GM12878 (cell line): ENCODE measurements around the gene GRM7. TPM values are rescaled to one million over a fixed set of nuclear protein-coding genes. Genes with fewer than 3 reads are reported as not detected.

Experiments used
- ATAC-seq: fragments of 200-7000 bp; cut with Tn5 transposase; 3 replicates; pipeline ENCODE4 v1.9.1; 2020; ENCODE audit warnings: mild to moderate bottlenecking, moderate library complexity
- BruUV-seq: library from RNA; stranded (reverse); fragments of 400-500 nt; replicated peaks from 2 replicates; lab custom pipeline; 2021; lab: Mats Ljungman, UMichigan
- CTCF ChIA-PET: fragments of 300-600 bp; sonication (Branson Sonifier 250); formaldehyde crosslinking; extraction: SDS; loops from one replicate; lab custom pipeline; 2021; ENCODE audit warnings: inconsistent platforms; lab: Yijun Ruan, JAX
- POLR2A ChIA-PET: fragments of 350-600 bp; formaldehyde crosslinking; extraction: SDS; loops from one replicate; lab custom pipeline; 2021; ENCODE audit warnings: inconsistent platforms; lab: Charles Lee
- RAD21 ChIA-PET: fragments of 300-600 bp; sonication (Branson Sonifier 250); formaldehyde crosslinking; loops from one replicate; lab custom pipeline; 2023; ENCODE audit warnings: antibody characterized with exemption; ENCODE audit not compliant: unreplicated experiment; lab: Charles Lee
- SMC1A ChIA-PET: fragments of 300-600 bp; sonication (Branson Sonifier 250); formaldehyde crosslinking; loops from one replicate; lab custom pipeline; 2023; ENCODE audit not compliant: unreplicated experiment, uncharacterized antibody; lab: Charles Lee
- DNase-seq: peaks from one replicate; pipeline ENCODE4 v3.0.0-alpha.2; 2011; ENCODE audit warnings: low read depth, low spot score
- FAIRE-seq: peaks from 3 replicates; lab custom pipeline; 2011; peaks lifted over from hg19 to GRCh38; lab: Jason Lieb, UNC
- H2AFZ ChIP-seq: 2 replicates; pipeline ENCODE4 v1.6.0; 2011; ENCODE audit warnings: low read depth, low read length, control low read depth; ENCODE audit not compliant: control insufficient read depth
- H3K27ac ChIP-seq: 2 replicates; pipeline ENCODE4 v1.5.1; 2011; ENCODE audit warnings: control low read depth; ENCODE audit not compliant: control insufficient read depth, insufficient read depth
- H3K27me3 ChIP-seq, 2 experiments: replicated peaks in 1 of 2; 2 replicates each; pipeline versions ENCODE4 v1.6.0 to v1.6.1; 2011; ENCODE audit warnings: low read length in 1 of 2; ENCODE audit not compliant: control insufficient read depth in 2 of 2, insufficient read depth in 2 of 2
- H3K36me3 ChIP-seq, 2 experiments: 2 replicates each; pipeline ENCODE4 v1.5.1; 2011; ENCODE audit warnings: low read length in 1 of 2; ENCODE audit not compliant: control insufficient read depth in 2 of 2, insufficient read depth in 2 of 2
- H3K4me1 ChIP-seq: 2 replicates; pipeline ENCODE4 v1.6.1; 2011; ENCODE audit warnings: mild to moderate bottlenecking, low read length, moderate library complexity, mixed read lengths; ENCODE audit not compliant: control insufficient read depth, insufficient read depth
- H3K4me2 ChIP-seq: 2 replicates; pipeline ENCODE4 v1.6.0; 2011; ENCODE audit warnings: control low read depth; ENCODE audit not compliant: control insufficient read depth, insufficient read depth
- H3K4me3 ChIP-seq: fragments of 200-600 bp; sonication (generic); 2 replicates; pipeline ENCODE4 v1.5.1; 2016
- H3K79me2 ChIP-seq: 2 replicates; pipeline ENCODE4 v1.6.0; 2011; ENCODE audit warnings: low read length; ENCODE audit not compliant: control insufficient read depth, insufficient read depth
- H3K9ac ChIP-seq: 2 replicates; pipeline ENCODE4 v1.8.0; 2011; ENCODE audit warnings: low read length, control low read depth, mixed read lengths; ENCODE audit not compliant: control insufficient read depth, insufficient read depth
- H3K9me3 ChIP-seq: replicated peaks from 3 replicates; pipeline ENCODE4 v1.5.1; 2011; ENCODE audit warnings: mild to moderate bottlenecking, low read length; ENCODE audit not compliant: control insufficient read depth, insufficient read depth
- H4K20me1 ChIP-seq: 2 replicates; pipeline ENCODE4 v1.6.0; 2011; ENCODE audit not compliant: control insufficient read depth, insufficient read depth
- BHLHE40 ChIP-seq, 2 experiments: fragments of 450-650 bp in 1 of 2; IDR thresholded peaks; 2 replicates each; pipeline ENCODE4 v1.6.1; 2011 to 2017; ENCODE audit warnings: low read depth in 2 of 2, borderline replicate concordance in 1 of 2, improper control_type of control experiment in 1 of 2, low read length in 1 of 2, mild to moderate bottlenecking in 1 of 2
- ETV6 ChIP-seq, 2 experiments: fragments of 450-650 bp in 1 of 2; IDR thresholded peaks in 1 of 2; conservative IDR thresholded peaks in 1 of 2; 2 replicates each; pipeline ENCODE4 v1.6.1; 2014; ENCODE audit warnings: antibody characterized with exemption in 1 of 2, borderline replicate concordance in 1 of 2, low read depth in 1 of 2, mild to moderate bottlenecking in 1 of 2, moderate library complexity in 1 of 2
- KAT2A ChIP-seq: conservative IDR thresholded peaks from 2 replicates; pipeline ENCODE4 v1.6.1; 2011; ENCODE audit warnings: low read depth, low read length; ENCODE audit not compliant: control insufficient read depth
- KDM1A ChIP-seq: fragments of 200-600 bp; sonication (generic); IDR thresholded peaks from 2 replicates; pipeline ENCODE4 v1.6.1; 2016; ENCODE audit warnings: borderline replicate concordance
- MAX ChIP-seq: IDR thresholded peaks from 2 replicates; pipeline ENCODE4 v1.6.1; 2012; ENCODE audit warnings: low read depth, low read length, improper control_type of control experiment
- RCOR1 ChIP-seq: conservative IDR thresholded peaks from 2 replicates; pipeline ENCODE4 v1.6.1; 2012; ENCODE audit warnings: low read depth, low read length, improper control_type of control experiment
- SIX5 ChIP-seq: IDR thresholded peaks from 2 replicates; pipeline ENCODE4 v1.6.1; 2011; ENCODE audit warnings: mild to moderate bottlenecking, low read depth, low read length, moderate library complexity; ENCODE audit not compliant: severe bottlenecking
- SUPT20H ChIP-seq: IDR thresholded peaks from 2 replicates; pipeline ENCODE4 v1.6.1; 2011; ENCODE audit warnings: low read depth, mild to moderate bottlenecking, low read length, moderate library complexity, borderline replicate concordance; ENCODE audit not compliant: control insufficient read depth
- TCF12 ChIP-seq: IDR thresholded peaks from 2 replicates; pipeline ENCODE4 v1.6.1; 2011; ENCODE audit warnings: low read depth, mild to moderate bottlenecking, low read length
- ZBTB40 ChIP-seq: fragments of 450-650 bp; IDR thresholded peaks from 2 replicates; pipeline ENCODE4 v1.6.1; 2016; ENCODE audit warnings: mild to moderate bottlenecking, moderate library complexity, borderline replicate concordance
- WGBS: methylation state at CpG from one replicate; pipeline ENCODE4 v1.1.6; 2016; ENCODE audit warnings: low lambda C conversion rate; ENCODE audit not compliant: insufficient replicate concordance, insufficient coverage; ENCODE audit errors: missing lambda C conversion rate; 5-methylcytosine and 5-hydroxymethylcytosine counted together
- in situ Hi-C: fragments of 300-500 bp; cut with MboI; formaldehyde crosslinking; loops from 9 replicates; pipeline ENCODE4 v1.14.3; 2018; ENCODE audit warnings: mixed read lengths
- intact Hi-C: fragments of 100-400 bp; cut with micrococcal nuclease; formaldehyde crosslinking; loops from one replicate; pipeline ENCODE4 v1.14.2; 2022; ENCODE audit not compliant: unreplicated experiment
- polyA plus RNA-seq, 11 experiments: library from polyadenylated mRNA; depleted of rRNA in 4 of 11; unstranded in 6 of 11; stranded (reverse) in 5 of 11; fragments of >200 nt; fragmentation: Nextera tagmentation in 4 of 11; fragmentation: Illumina TruSeq in 1 of 11; extraction: Ambion mirVana in 4 of 11; extraction: Trizol in 1 of 11; gene quantifications; 1 replicate in 1 of 11; 2 replicates in 10 of 11; pipeline versions ENCODE4 v1.2.1 to v1.2.3, GENCODE V29; 2011 to 2016; ENCODE audit warnings: inconsistent platforms in 2 of 11, missing spikeins in 2 of 11, low read depth in 1 of 11
- total RNA-seq, 4 experiments: library from RNA; depleted of rRNA in 3 of 4; stranded (reverse); fragments of >200 nt in 3 of 4; fragmentation: Illumina TruSeq in 1 of 4; extraction: Trizol in 1 of 4; gene quantifications; 2 replicates each; pipeline versions ENCODE4 v1.2.1 to v1.2.3, GENCODE V29; 2013 to 2021
- TF ChIP-seq, protein P1 (sequence below): fragments of 450-650 bp; IDR thresholded peaks from 2 replicates; pipeline ENCODE4 v1.6.1; 2017; ENCODE audit warnings: antibody characterized with exemption, mild to moderate bottlenecking, moderate library complexity
- TF ChIP-seq, protein P2 (sequence below): IDR thresholded peaks from 2 replicates; pipeline ENCODE4 v1.6.1; 2012; ENCODE audit warnings: low read length, inconsistent platforms
- TF ChIP-seq, protein P3 (sequence below): fragments of 450-650 bp; IDR thresholded peaks from 2 replicates; pipeline ENCODE4 v1.6.1; 2017; ENCODE audit warnings: borderline replicate concordance

The GRM7 gene
- total and polyA plus RNA-seq, 10 of the 15 experiments (the other 5 are each of a cell fraction or from before 2014, with no cell fraction given), result not detected

GRCh38 chr3:7487763-7488162 lies 626.8 kb downstream of the GRM7 start:
- WGBS, result 0% methylated on average over 1 of the region's 1 CpG

More at GRCh38 chr3:7487763-7488162, 626.8 kb downstream of the GRM7 start:
- no peak overlapping the region for H3K4me2 ChIP-seq
- H3K27me3 ChIP-seq, result no peaks in the 10 kb centered on the region
- SMC1A ChIA-PET, result no interaction called here
- DNase-seq, result no peak
- H4K20me1 ChIP-seq, result no peaks in the 10 kb centered on the region
- no peaks in the 10 kb centered on the region for H3K79me2 ChIP-seq
- no peaks in the 10 kb centered on the region for H3K36me3 ChIP-seq
- no TSS peak for BruUV-seq
- no peak for FAIRE-seq
- POLR2A ChIA-PET, result no interaction called here
- H3K9me3 ChIP-seq, result no peaks in the 10 kb centered on the region
- TF ChIP-seq, protein P1, sequence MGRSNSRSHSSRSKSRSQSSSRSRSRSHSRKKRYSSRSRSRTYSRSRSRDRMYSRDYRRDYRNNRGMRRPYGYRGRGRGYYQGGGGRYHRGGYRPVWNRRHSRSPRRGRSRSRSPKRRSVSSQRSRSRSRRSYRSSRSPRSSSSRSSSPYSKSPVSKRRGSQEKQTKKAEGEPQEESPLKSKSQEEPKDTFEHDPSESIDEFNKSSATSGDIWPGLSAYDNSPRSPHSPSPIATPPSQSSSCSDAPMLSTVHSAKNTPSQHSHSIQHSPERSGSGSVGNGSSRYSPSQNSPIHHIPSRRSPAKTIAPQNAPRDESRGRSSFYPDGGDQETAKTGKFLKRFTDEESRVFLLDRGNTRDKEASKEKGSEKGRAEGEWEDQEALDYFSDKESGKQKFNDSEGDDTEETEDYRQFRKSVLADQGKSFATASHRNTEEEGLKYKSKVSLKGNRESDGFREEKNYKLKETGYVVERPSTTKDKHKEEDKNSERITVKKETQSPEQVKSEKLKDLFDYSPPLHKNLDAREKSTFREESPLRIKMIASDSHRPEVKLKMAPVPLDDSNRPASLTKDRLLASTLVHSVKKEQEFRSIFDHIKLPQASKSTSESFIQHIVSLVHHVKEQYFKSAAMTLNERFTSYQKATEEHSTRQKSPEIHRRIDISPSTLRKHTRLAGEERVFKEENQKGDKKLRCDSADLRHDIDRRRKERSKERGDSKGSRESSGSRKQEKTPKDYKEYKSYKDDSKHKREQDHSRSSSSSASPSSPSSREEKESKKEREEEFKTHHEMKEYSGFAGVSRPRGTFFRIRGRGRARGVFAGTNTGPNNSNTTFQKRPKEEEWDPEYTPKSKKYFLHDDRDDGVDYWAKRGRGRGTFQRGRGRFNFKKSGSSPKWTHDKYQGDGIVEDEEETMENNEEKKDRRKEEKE, result no peak
- TF ChIP-seq BHLHE40 (IDR thresholded peaks at IDR 0.05; ENCODE audit: borderline replicate concordance in 1 of 2, low read depth in 2 of 2, low read length in 1 of 2) (no peak), MAX (no peak), SUPT20H (no peak), ETV6 (conservative IDR thresholded peaks at IDR 0.05 in 1 of 2, IDR thresholded peaks at IDR 0.05 in 1 of 2; ENCODE audit: borderline replicate concordance in 1 of 2, low read depth in 1 of 2) (no peak), ZBTB40 (no peak), TCF12 (no peak), KAT2A (no peak), RCOR1 (no peak), SIX5 (no peak), KDM1A (no peak)
- TF ChIP-seq, protein P2, sequence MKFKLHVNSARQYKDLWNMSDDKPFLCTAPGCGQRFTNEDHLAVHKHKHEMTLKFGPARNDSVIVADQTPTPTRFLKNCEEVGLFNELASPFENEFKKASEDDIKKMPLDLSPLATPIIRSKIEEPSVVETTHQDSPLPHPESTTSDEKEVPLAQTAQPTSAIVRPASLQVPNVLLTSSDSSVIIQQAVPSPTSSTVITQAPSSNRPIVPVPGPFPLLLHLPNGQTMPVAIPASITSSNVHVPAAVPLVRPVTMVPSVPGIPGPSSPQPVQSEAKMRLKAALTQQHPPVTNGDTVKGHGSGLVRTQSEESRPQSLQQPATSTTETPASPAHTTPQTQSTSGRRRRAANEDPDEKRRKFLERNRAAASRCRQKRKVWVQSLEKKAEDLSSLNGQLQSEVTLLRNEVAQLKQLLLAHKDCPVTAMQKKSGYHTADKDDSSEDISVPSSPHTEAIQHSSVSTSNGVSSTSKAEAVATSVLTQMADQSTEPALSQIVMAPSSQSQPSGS, result no peak
- TF ChIP-seq, protein P3, sequence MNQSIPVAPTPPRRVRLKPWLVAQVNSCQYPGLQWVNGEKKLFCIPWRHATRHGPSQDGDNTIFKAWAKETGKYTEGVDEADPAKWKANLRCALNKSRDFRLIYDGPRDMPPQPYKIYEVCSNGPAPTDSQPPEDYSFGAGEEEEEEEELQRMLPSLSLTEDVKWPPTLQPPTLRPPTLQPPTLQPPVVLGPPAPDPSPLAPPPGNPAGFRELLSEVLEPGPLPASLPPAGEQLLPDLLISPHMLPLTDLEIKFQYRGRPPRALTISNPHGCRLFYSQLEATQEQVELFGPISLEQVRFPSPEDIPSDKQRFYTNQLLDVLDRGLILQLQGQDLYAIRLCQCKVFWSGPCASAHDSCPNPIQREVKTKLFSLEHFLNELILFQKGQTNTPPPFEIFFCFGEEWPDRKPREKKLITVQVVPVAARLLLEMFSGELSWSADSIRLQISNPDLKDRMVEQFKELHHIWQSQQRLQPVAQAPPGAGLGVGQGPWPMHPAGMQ, result no peak
- TF ChIP-seq, all 136 proteins: peak for 0
- H3K9ac ChIP-seq, result no peak overlapping the region
- ChIA-PET CTCF (no interaction called here), RAD21 (no interaction called here)
- ATAC-seq, result no peak
- H3K4me1 ChIP-seq, result no peaks in the 10 kb centered on the region
- no peak overlapping the region for H2AFZ ChIP-seq
- intact Hi-C loops (no loop called here), in situ Hi-C loops (no loop called here)
- H3K4me3 ChIP-seq, result no peak overlapping the region
- no peak overlapping the region for H3K27ac ChIP-seq
